ENCODE results near the gene TMEM181.

The TMEM181 gene

DNA sequence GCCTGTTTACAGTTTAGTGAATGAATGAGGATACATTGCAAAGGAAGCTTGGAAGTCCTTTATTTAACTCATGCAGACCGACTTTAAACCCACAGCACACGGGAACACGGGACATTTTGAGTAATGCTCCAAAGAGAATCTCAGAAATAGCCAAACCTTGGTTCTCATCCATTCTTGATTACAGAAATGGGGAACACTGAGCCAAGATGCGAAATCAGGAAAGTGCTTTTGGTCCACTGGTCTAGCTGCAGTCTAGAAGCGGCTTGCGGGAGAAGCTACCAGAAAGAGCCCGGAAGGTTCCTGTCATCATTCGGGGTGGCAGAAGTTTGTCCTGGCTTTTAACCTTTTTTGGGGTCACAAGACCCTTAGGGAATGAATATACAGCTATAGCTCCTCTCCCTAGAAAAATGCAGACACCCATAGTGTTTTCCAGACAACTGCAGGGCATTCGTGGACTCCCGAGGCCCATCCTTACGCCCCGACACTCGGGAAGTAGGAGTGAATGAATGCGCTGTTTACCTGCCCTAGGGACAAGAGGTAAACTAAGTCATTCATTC lies 475 bp upstream of the TMEM181 start:
- TF ChIP-seq, protein P1, sequence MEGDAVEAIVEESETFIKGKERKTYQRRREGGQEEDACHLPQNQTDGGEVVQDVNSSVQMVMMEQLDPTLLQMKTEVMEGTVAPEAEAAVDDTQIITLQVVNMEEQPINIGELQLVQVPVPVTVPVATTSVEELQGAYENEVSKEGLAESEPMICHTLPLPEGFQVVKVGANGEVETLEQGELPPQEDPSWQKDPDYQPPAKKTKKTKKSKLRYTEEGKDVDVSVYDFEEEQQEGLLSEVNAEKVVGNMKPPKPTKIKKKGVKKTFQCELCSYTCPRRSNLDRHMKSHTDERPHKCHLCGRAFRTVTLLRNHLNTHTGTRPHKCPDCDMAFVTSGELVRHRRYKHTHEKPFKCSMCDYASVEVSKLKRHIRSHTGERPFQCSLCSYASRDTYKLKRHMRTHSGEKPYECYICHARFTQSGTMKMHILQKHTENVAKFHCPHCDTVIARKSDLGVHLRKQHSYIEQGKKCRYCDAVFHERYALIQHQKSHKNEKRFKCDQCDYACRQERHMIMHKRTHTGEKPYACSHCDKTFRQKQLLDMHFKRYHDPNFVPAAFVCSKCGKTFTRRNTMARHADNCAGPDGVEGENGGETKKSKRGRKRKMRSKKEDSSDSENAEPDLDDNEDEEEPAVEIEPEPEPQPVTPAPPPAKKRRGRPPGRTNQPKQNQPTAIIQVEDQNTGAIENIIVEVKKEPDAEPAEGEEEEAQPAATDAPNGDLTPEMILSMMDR (conservative IDR thresholded peaks at IDR 0.05) = no peak
- H3K27ac ChIP-seq = peak overlapping the region; percentile 89

DNA sequence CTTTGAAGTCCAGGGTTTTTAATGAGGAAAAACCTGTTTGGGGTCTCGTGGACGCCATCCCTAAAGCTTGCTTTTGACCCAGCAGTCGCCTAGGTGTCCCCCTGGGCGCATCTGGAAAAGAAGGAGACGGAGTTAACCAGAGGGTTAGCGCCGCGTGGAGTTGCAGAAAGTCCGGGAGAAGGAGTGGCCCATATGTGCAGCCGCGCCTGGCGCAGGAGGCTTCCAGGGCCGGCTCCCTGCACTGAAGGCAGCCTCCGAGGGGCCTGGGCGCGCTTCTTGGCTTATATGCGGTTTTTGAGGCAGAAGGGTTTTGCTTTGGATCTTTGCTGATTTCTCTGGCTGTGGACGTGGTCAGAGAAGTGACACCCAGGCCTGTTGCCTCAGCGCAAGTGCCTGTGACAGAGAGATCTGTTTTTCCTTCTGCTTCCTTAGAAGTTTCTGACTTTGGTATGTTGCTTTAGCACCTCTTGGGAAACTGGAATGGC lies 987 bp downstream of the TMEM181 start:
- peak overlapping the region; percentile 89 for H3K27ac ChIP-seq

DNA sequence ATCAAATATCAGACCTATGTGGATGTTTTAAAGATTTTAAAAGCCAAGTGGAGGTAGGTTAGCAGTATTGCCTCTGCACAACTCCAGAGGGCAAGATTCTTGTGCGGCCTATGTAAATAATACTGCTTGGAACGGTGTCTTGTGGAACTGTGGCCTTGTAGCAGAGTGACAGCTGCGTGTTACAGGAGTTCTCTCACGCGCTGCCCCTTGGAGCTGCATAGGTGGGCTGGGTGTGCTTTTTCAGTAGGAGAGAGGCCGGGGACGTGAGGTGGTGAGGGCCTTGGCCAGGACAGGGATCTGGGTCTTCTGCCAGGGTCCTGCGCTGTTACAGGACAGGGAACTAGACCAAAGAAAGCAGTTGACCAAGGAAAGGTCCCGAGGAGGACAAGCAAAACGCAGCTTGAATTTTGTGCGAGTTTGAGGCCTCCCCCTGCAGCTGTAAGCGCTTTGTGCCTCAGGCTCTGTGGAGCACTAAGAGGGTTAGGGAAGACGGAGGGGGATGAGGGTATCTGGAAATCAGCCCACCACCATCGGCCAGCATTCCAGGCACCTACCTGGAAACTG lies 1.5 kb downstream of the TMEM181 start:
- TF ChIP-seq, protein P1 (conservative IDR thresholded peaks at IDR 0.05) = no peak
- H3K27ac ChIP-seq = peak overlapping the region; percentile 89

More for the DNA sequence above, 987 bp downstream of the TMEM181 start:
- TF ChIP-seq, protein P1 (conservative IDR thresholded peaks at IDR 0.05) = no peak

DNA sequence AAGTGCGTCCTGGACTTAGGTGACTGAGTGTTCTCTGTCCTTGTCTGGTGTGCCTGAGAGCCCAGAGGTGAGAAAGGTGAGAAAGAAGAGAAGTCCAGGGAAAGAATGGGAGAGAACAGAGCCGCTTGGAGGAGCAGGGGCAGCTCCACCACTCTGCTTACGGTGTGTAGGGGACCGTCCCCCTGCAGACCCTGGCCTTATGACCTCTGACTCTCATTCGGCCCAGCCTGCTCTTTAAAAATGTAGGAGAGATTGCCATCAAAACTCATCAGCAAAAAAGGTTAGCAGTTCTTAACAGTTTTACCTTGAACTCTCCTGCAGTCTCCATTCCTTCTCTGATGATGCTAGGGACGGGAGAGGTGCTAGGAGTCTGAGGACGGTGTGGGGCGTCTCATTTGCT lies 2.0 kb downstream of the TMEM181 start:
- TF ChIP-seq, protein P1 (conservative IDR thresholded peaks at IDR 0.05) = no peak
- H3K27ac ChIP-seq = peak overlapping the region; percentile 89; the same call in 1 of the 2 replicates

DNA sequence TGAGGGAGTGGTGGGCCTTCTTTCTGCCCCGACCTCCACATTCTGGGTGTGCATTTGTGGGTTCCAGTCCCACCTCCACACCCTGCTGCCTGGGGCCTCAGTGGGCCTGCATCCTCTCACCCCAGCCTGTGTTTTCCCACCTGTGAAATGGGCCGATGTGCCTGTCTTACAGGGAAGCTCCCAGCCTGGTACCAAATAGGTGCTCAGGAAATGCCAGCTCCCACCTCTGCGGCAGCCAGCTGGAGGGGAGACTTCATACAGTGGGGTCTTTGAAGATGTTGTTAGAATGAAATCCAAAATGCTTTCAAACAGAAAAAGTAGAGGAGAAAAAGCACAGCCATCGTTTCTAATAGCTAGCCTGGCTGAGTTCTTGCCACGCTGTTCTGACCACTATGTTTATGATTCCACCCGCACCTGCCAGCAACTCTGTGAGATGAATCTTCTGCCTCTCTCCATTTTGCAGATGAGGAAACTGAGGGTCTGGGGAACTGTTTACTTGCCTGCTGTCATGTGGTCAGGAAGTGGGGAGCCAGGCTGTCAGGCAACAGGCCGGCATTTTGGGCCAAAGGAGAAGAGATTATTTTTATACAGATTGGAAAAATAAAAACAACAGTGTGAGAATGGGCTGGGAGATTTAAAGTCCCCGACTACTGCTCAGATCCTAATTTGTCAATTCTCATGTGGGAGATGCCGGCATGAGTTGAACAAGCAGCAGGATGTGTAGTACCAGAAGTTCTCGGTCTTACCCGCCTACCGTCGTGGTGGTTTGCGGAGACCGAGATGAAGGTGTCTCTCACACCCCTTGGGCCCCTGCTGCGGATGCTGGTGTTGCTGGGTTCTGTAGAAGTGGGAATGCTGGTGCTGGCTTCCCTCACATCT lies 4.6 kb downstream of the TMEM181 start:
- no peak overlapping the region for H3K27ac ChIP-seq

DNA sequence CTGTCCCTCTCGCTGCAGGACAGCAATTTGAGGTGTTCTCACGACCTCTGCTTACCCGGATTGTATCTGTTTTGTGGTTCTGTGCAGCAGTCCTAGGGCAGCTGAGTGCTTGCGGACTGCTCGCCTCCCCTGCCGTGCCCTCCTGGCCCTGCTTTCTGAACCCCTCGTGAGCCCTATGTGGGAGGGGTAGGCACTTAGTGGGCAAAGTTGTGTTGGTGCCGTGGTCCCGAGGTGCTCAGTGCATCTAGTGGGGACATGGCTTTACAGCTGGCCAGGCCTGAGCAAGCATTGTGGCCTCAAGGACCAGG lies 5.2 kb downstream of the TMEM181 start:
- no peak overlapping the region for H3K27ac ChIP-seq
- TF ChIP-seq, protein P1 (conservative IDR thresholded peaks at IDR 0.05) = no peak

More for the DNA sequence above, 4.6 kb downstream of the TMEM181 start:
- TF ChIP-seq, protein P1 (conservative IDR thresholded peaks at IDR 0.05) = no peak

DNA sequence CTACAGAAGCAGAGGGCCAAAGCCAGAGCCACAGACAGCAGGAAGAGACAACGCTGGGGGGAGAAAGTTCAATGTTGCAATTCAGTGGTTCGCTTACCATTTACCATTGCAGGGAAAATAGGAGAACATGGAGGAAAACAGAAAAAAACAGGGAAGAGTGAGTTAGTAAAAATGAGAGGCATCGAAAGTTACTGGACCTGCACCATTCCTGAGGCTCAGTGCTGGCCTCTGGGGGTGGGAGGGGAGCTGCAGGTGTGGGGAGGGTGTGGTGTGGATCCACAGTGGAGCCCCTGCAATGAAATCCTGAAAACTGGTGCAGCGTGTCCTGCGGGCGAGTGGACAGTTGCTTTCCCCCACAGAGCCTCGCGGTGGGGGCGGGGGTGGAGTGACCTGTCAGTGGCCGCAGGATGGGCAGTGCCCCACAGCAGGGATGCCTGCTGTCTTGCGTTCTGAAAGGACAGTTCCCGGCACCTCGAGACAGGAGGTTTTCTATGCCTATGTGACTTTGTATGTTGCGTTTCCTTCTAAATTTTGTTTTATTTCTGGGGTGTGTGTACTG lies 5.7 kb downstream of the TMEM181 start:
- TF ChIP-seq, protein P1 (conservative IDR thresholded peaks at IDR 0.05) = peak; percentile 23; the same call in 1 of the 2 replicates
- H3K27ac ChIP-seq = no peak overlapping the region
